Dendritic cell treated with granulocyte-macrophage colony-stimulating factor and Interleukin-4, amounts not matched to agents 40 ng/mL and 50 ng/mL, for 4 days (primary cell): Measurements from ENCODE around the gene ASIC2.

Experiments used
- H3K27ac Mint-ChIP-seq: one replicate; pipeline ENCODE4 v1.8.0; 2022; ENCODE audit warnings: mild to moderate bottlenecking, mixed read lengths
- H3K27me3 Mint-ChIP-seq: one replicate; pipeline ENCODE4 v1.8.0; 2022; ENCODE audit warnings: mild to moderate bottlenecking, mixed read lengths
- H3K36me3 Mint-ChIP-seq: one replicate; pipeline ENCODE4 v1.8.0; 2022; ENCODE audit warnings: low read depth, mixed read lengths
- H3K4me1 Mint-ChIP-seq: one replicate; pipeline ENCODE4 v1.8.0; 2022; ENCODE audit warnings: low read depth, mixed read lengths
- H3K4me3 Mint-ChIP-seq: one replicate; pipeline ENCODE4 v1.8.0; 2022; ENCODE audit warnings: mild to moderate bottlenecking, moderate library complexity, mixed read lengths
- H3K9me3 Mint-ChIP-seq: one replicate; pipeline ENCODE4 v1.8.0; 2022; ENCODE audit warnings: mixed read lengths
- intact Hi-C: fragments of 100-400 bp; cut with micrococcal nuclease; formaldehyde crosslinking; loops from one replicate; pipeline ENCODE4 v1.15.0; 2022

Gene ASIC2

GRCh38 chr17:33046361-33047255 is 246.5 kb downstream of the ASIC2 start:
- H3K4me3 Mint-ChIP-seq = no peak overlapping the region
- no peaks in the 10 kb centered on the region for H3K9me3 Mint-ChIP-seq
- H3K27ac Mint-ChIP-seq = no peak overlapping the region
- H3K36me3 Mint-ChIP-seq = no peaks in the 10 kb centered on the region
- no peaks in the 10 kb centered on the region for H3K27me3 Mint-ChIP-seq
- H3K4me1 Mint-ChIP-seq = no peaks in the 10 kb centered on the region
- intact Hi-C loops = no loop called here

DNA sequence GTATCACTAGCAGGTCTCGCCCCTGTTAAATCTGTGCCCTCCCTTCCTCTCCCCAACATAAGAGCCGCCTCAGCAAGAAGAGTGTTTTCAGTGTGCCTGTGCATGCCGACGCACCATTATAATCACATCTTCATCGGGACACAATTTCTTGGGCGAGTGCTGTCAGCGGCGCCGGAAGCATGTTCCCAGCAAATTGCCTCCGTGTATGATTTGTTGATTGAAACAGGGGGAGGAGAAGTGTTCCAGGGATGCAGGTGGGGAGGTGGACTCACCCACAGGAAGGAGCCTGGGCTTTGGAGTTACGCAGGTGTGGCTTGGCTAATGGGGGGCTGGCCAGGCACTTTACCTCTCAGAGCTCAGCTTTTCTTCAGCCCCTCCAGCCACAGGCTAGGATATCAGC is 247.9 kb downstream of the ASIC2 start:
- no peaks in the 10 kb centered on the region for H3K27me3 Mint-ChIP-seq
- H3K9me3 Mint-ChIP-seq = no peaks in the 10 kb centered on the region
- no peak overlapping the region for H3K27ac Mint-ChIP-seq
- no peaks in the 10 kb centered on the region for H3K36me3 Mint-ChIP-seq
- no peak overlapping the region for H3K4me3 Mint-ChIP-seq
- intact Hi-C loops = no loop called here
- no peaks in the 10 kb centered on the region for H3K4me1 Mint-ChIP-seq

- Mint-ChIP-seq H3K4me1 (no peaks in the 10 kb centered on the region), H3K36me3 (no peaks in the 10 kb centered on the region), H3K27me3 (no peaks in the 10 kb centered on the region), H3K4me3 (no peak overlapping the region), H3K27ac (no peak overlapping the region), H3K9me3 (no peaks in the 10 kb centered on the region)
- intact Hi-C loops = no loop called here
These were observed 248.3 kb downstream of the ASIC2 start for GRCh38 chr17:33044771-33045170.

DNA sequence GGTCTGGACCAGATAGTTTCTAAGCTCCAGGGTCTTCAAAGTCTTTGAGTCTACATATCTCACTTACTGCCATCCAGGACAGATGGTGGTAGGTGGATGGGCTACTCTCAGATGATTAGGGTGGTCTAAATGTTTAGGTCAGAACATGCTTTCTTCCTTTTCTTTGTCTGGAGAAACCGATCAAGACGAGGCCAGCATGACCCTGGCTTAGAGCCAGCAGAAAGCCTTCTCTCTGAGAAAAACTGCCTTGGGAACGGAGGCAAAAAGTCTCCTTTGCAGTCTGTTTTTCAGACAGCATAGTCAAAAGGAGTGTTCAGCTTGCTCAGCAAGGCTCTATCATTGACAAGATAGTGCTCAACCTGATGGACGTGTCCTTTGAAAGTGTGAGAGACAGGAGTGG is 252.6 kb downstream of the ASIC2 start:
- intact Hi-C loops = no loop called here
- H3K9me3 Mint-ChIP-seq = no peaks in the 10 kb centered on the region
- no peaks in the 10 kb centered on the region for H3K36me3 Mint-ChIP-seq
- no peaks in the 10 kb centered on the region for H3K4me1 Mint-ChIP-seq
- H3K27me3 Mint-ChIP-seq = peaks cover 3% of the 10 kb centered on the region
- no peak overlapping the region for H3K27ac Mint-ChIP-seq
- H3K4me3 Mint-ChIP-seq = no peak overlapping the region

DNA sequence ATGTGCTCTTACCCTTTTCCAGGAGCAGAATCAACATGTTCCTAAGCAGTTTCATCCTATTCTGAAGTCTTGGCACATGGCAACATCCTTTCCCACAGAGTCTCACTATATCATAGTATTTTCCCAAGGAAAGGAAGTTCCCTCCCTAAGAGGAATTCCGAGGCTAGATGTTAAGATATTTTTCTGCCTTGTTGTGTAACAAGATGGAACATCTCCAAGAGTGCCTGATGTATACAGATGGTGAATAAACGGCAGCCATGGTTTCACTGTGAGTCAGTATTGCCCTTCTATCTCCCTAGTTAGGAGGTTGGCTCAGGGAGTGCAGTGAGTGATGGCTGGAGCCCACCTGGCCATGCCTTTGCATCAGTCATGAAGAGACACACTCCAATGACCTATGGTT is 253.2 kb downstream of the ASIC2 start:
- intact Hi-C loops = no loop called here
- no peak overlapping the region for H3K27ac Mint-ChIP-seq
- no peaks in the 10 kb centered on the region for H3K4me1 Mint-ChIP-seq
- H3K9me3 Mint-ChIP-seq = no peaks in the 10 kb centered on the region
- peaks cover 3% of the 10 kb centered on the region for H3K27me3 Mint-ChIP-seq
- no peak overlapping the region for H3K4me3 Mint-ChIP-seq
- no peaks in the 10 kb centered on the region for H3K36me3 Mint-ChIP-seq

GRCh38 chr17:33038740-33039139 is 254.4 kb downstream of the ASIC2 start:
- intact Hi-C loops = no loop called here
- Mint-ChIP-seq H3K9me3 (no peaks in the 10 kb centered on the region), H3K27ac (no peak overlapping the region), H3K4me3 (no peak overlapping the region), H3K4me1 (no peaks in the 10 kb centered on the region), H3K36me3 (no peaks in the 10 kb centered on the region), H3K27me3 (peaks cover 3% of the 10 kb centered on the region)

DNA sequence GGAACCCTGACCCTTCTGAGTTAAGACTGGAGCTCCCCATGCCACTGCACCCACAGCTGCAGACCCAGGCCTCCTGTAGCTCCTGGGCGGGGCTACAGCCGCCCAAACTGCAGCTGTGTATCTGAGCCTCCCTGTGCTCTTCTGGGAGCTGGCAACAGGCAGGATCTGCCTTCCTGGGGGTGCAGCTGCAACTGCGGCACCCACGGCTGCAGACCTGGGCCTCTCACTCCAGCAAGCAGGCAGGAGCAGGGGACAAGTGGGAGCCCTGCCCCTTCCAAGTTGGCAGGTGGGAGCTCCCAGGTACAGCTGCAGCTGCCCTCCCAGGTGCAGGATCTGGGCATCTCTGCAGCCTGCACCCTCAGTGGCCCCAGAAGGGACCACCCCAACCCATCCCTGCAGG is 259.9 kb downstream of the ASIC2 start:
- Mint-ChIP-seq H3K9me3 (no peaks in the 10 kb centered on the region), H3K27me3 (peaks cover 7% of the 10 kb centered on the region), H3K36me3 (no peaks in the 10 kb centered on the region), H3K4me1 (no peaks in the 10 kb centered on the region), H3K27ac (no peak overlapping the region), H3K4me3 (no peak overlapping the region)
- intact Hi-C loops = no loop called here

- Mint-ChIP-seq H3K36me3 (no peaks in the 10 kb centered on the region), H3K27me3 (peaks cover 10% of the 10 kb centered on the region), H3K4me1 (no peaks in the 10 kb centered on the region), H3K27ac (no peak overlapping the region), H3K9me3 (no peaks in the 10 kb centered on the region), H3K4me3 (no peak overlapping the region)
- intact Hi-C loops = no loop called here
These were observed 264.3 kb downstream of the ASIC2 start for GRCh38 chr17:33028778-33029177.

GRCh38 chr17:33028061-33028460 is 265.0 kb downstream of the ASIC2 start:
- no peak overlapping the region for H3K27ac Mint-ChIP-seq
- no peaks in the 10 kb centered on the region for H3K36me3 Mint-ChIP-seq
- H3K9me3 Mint-ChIP-seq = no peaks in the 10 kb centered on the region
- no peak overlapping the region for H3K4me3 Mint-ChIP-seq
- no peaks in the 10 kb centered on the region for H3K4me1 Mint-ChIP-seq
- H3K27me3 Mint-ChIP-seq = peaks cover 10% of the 10 kb centered on the region
- intact Hi-C loops = no loop called here

GRCh38 chr17:33024688-33025486 is 268.2 kb downstream of the ASIC2 start:
- H3K36me3 Mint-ChIP-seq = no peaks in the 10 kb centered on the region
- H3K27ac Mint-ChIP-seq = no peak overlapping the region
- H3K27me3 Mint-ChIP-seq = peaks cover 9% of the 10 kb centered on the region
- H3K4me3 Mint-ChIP-seq = no peak overlapping the region
- H3K4me1 Mint-ChIP-seq = no peaks in the 10 kb centered on the region
- intact Hi-C loops = no loop called here
- H3K9me3 Mint-ChIP-seq = no peaks in the 10 kb centered on the region

DNA sequence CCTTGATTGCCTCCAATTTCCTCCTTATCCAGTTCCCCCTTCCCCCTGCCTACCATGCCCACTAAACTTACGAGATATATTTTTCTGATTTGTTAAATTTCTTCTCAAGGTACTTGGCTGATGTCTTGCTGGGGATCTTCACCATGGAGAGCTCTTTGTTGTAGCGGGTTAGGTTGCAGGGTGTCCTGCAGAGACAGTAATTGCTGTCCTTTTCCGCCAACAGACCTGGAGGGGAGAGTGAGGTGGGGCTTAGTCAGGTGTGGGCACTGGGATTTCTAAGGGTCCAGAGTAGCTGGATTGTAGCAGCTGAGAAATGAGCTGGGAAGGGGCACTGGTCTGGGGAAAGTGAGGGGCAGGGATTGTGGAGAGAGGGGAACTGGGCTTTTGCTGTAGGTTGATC is 269.3 kb downstream of the ASIC2 start:
- Mint-ChIP-seq H3K36me3 (no peaks in the 10 kb centered on the region), H3K9me3 (no peaks in the 10 kb centered on the region), H3K27ac (no peak overlapping the region), H3K4me3 (no peak overlapping the region), H3K4me1 (no peaks in the 10 kb centered on the region), H3K27me3 (peaks cover 9% of the 10 kb centered on the region)
- intact Hi-C loops = no loop called here

DNA sequence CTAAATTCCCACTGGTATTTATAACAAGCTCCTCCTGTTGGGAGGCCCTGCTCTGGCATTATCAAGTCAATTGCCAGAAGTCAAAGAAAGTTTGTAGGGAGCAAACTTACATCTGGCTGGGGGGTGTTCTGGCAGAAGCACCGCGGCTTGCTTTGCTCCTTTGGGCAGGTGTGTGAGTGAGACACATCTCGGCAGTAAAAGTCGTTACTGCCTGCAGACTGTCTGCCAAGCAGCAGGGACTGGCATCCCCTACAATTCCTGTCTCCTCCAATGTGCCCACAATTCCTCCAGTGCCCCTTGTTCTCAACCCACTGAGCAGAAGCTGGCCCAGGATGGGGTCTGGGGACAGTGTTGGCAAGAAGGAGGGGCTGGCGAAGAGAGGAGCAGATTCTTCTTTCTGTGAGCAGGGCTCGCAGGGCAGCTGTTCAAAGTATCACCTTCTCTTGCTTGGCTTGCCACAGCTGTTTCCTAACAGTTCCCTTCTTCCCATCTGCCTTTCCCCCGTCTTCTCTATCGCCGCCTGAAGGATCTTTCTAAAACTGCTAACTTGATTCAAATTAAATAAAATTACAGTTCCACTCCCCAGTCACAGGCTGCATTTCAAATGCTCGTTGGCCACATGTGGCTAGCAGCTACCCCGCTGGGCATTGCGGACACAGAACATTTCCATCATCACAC is 271.2 kb downstream of the ASIC2 start:
- Mint-ChIP-seq H3K9me3 (no peaks in the 10 kb centered on the region), H3K27me3 (peaks cover 6% of the 10 kb centered on the region), H3K27ac (no peak overlapping the region), H3K4me3 (no peak overlapping the region), H3K4me1 (no peaks in the 10 kb centered on the region), H3K36me3 (no peaks in the 10 kb centered on the region)
- intact Hi-C loops = no loop called here

- Mint-ChIP-seq H3K9me3 (no peaks in the 10 kb centered on the region), H3K4me3 (no peak overlapping the region), H3K27me3 (peaks cover 3% of the 10 kb centered on the region), H3K27ac (no peak overlapping the region), H3K36me3 (no peaks in the 10 kb centered on the region), H3K4me1 (no peaks in the 10 kb centered on the region)
- intact Hi-C loops = no loop called here
These were observed 273.8 kb downstream of the ASIC2 start for GRCh38 chr17:33019161-33019890.
